Duodenal mucosa (tissue), 2 donors: ENCODE data around the gene GCAT.

Source experiments
- H3K27ac ChIP-seq: one replicate; pipeline ENCODE4 v1.7.0; 2013; ENCODE audit warnings: low read depth, low read length
- H3K27me3 ChIP-seq, 2 donors: one replicate each; pipeline ENCODE4 v1.7.0; 2013; ENCODE audit warnings: low read length in 2 of 2, control low read depth in 1 of 2; ENCODE audit not compliant: insufficient read depth in 2 of 2, control insufficient read depth in 1 of 2
- H3K36me3 ChIP-seq, 2 donors: one replicate each; pipeline ENCODE4 v1.7.0; 2013; ENCODE audit warnings: low read length in 2 of 2, control low read depth in 1 of 2; ENCODE audit not compliant: insufficient read depth in 2 of 2, control insufficient read depth in 1 of 2
- H3K4me1 ChIP-seq, 2 donors: one replicate each; pipeline ENCODE4 v1.7.0; 2013; ENCODE audit warnings: low read length in 2 of 2, control low read depth in 1 of 2; ENCODE audit not compliant: insufficient read depth in 2 of 2, control insufficient read depth in 1 of 2
- H3K4me3 ChIP-seq, 2 donors: one replicate each; pipeline ENCODE4 v1.7.0; 2013; ENCODE audit warnings: low read length in 2 of 2, low read depth in 1 of 2
- H3K9ac ChIP-seq, 2 donors: one replicate each; pipeline ENCODE4 v1.7.0; 2013; ENCODE audit warnings: low read length in 2 of 2, low read depth in 1 of 2
- H3K9me3 ChIP-seq, 2 donors: one replicate each; pipeline ENCODE4 v1.7.0; 2013; ENCODE audit warnings: low read length in 2 of 2, control low read depth in 1 of 2; ENCODE audit not compliant: control insufficient read depth in 1 of 2

GCAT gene

GRCh38 chr22:37862570-37863325, 55.0 kb downstream of the GCAT start:
- Histone ChIP-seq H3K4me3 (no peak overlapping the region), H3K9me3 (no peaks in the 10 kb centered on the region), H3K27ac (no peak overlapping the region), H3K4me1 (peaks cover 5 to 10% of the 10 kb centered on the region in 2 donors), H3K36me3 (peaks cover 38 to 77% of the 10 kb centered on the region in 2 donors), H3K9ac (no peak overlapping the region), H3K27me3 (no peaks in the 10 kb centered on the region)

- Histone ChIP-seq H3K4me3 (no peak overlapping the region), H3K27me3 (no peaks in the 10 kb centered on the region), H3K9me3 (no peaks in the 10 kb centered on the region), H3K27ac (no peak overlapping the region), H3K9ac (no peak overlapping the region), H3K36me3 (peaks cover 37 to 76% of the 10 kb centered on the region in 2 donors), H3K4me1 (peaks cover 5 to 10% of the 10 kb centered on the region in 2 donors)
These were observed 57.8 kb downstream of the GCAT start for GRCh38 chr22:37865510-37865909.
